HG03442 (cell line): ENCODE measurements around the gene LSM5.
"Not testable (repeated sequence)": the region's sequence is repeated elsewhere in the genome, so short reads cannot be mapped to it uniquely, and the experiment has no call there.

Experiments
- ATAC-seq: cut with Tn5 transposase; IDR thresholded peaks from one replicate; pipeline ENCODE4 v1.9.1; 2021; ENCODE audit warnings: mild to moderate bottlenecking, moderate library complexity; ENCODE audit not compliant: unreplicated experiment

Gene LSM5

DNA sequence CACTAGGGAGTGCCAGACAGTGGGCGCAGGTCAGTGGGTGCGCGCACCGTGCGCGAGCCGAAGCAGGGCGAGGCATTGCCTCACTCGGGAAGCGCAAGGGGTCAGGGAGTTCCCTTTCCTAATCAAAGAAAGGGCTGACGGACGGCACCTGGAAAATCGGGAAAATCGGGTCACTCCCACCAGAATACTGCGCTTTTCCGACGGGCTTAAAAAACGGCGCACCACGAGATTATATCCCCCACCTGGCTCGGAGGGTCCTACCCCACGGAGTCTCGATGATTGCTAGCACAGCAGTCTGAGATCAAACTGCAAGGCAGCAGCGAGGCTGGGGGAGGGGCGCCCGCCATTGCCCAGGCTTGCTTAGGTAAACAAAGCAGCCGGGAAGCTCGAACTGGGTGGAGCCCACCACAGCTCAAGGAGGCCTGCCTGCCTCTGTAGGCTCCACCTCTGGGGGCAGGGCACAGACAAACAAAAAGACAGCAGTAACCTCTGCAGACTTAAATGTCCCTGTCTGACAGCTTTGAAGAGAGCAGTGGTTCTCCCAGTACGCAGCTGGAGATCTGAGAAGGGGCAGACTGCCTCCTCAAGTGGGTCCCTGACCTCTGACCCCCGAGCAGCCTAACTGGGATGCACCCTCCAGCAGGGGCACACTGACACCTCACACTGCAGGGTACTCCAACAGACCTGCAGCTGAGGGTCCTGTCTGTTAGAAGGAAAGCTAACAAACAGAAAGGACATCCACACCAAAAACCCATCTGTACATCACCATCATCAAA, 25.4 kb downstream of the LSM5 start:
- ATAC-seq, result not testable (repeated sequence)

GRCh38 chr7:32462977-32463376, 27.2 kb downstream of the LSM5 start:
- ATAC-seq, result no peak

- no peak for ATAC-seq
These were observed 27.7 kb downstream of the LSM5 start for GRCh38 chr7:32462451-32462850.

GRCh38 chr7:32461484-32461883, 28.7 kb downstream of the LSM5 start:
- ATAC-seq, result no peak

GRCh38 chr7:32459788-32460187, 30.4 kb downstream of the LSM5 start:
- ATAC-seq, result no peak

DNA sequence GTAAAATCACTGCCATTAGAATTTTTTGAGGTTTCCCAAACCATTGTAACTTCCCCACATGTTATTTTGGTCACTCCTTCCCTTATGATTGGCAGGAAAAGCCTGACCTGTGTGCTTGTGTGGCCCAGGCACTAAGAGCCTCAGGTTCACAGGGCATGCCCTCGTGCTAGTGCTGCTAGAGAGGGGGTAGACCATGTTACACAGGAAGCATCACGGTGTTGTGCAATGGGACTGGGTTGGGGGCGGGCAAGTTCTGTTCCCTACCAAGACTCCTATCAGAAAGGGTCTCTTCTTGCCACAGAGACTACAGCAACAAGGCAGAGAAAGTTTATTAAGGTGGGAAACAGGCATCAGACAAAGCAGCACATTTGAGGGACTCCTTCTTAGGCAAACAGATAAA, 32.2 kb downstream of the LSM5 start:
- ATAC-seq, result no peak

GRCh38 chr7:32453341-32454011, 36.7 kb downstream of the LSM5 start:
- ATAC-seq, result no peak

DNA sequence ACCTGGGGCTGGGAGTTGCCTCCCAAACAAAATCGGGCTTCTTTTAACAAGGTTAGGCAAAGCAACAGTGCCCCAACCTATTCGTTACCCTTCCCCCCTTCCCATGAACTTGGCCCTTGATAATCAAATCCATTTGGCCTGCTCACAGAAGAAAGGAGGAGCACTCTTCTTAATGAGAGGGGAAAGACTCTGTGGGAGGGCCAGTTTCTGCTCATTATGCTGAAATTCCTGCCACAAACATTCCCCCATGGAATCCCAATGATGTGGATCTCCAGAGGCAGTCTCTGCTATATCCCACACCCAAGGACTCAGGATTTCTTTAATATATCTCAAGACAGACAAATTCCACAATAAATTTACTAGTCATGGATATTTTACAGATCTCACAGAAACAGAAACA, 43.0 kb downstream of the LSM5 start:
- no peak for ATAC-seq

GRCh38 chr7:32436146-32436928, 53.8 kb downstream of the LSM5 start:
- no peak for ATAC-seq
